WI38 (cell line): ENCODE data around the gene COCH.
"Not testable (repeated sequence)": the region's sequence is repeated elsewhere in the genome, so short reads cannot be mapped to it uniquely, and the experiment has no call there.

ENCODE experiments used
- H3K4me3 ChIP-seq: 2 replicates; pipeline ENCODE4 v1.5.1; 2011; ENCODE audit warnings: low read depth, mild to moderate bottlenecking, control low read depth, low read length
- TF ChIP-seq, protein P1 (sequence below): IDR thresholded peaks from 2 replicates; pipeline ENCODE4 v1.5.1; 2012; ENCODE audit warnings: low read depth, mild to moderate bottlenecking, control low read depth, low read length

Gene COCH

DNA sequence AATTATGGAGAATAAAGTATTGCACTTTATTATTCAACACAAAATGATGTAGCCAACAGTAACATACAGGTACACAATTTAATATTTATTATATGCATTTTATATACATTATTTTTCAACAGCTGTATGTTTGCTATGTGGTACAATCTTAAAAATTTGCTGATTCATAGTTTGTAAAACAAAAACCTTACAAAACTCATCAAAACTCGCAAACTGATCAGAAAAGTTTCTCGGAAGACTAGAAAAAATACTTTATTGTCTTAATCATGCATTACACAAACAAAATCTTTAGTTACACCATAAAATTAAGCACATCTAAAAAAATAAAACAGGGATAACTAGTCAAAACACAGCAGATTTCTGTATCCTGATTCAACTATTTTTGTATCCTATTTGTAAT, 19.5 kb downstream of the COCH start:
- TF ChIP-seq, protein P1, sequence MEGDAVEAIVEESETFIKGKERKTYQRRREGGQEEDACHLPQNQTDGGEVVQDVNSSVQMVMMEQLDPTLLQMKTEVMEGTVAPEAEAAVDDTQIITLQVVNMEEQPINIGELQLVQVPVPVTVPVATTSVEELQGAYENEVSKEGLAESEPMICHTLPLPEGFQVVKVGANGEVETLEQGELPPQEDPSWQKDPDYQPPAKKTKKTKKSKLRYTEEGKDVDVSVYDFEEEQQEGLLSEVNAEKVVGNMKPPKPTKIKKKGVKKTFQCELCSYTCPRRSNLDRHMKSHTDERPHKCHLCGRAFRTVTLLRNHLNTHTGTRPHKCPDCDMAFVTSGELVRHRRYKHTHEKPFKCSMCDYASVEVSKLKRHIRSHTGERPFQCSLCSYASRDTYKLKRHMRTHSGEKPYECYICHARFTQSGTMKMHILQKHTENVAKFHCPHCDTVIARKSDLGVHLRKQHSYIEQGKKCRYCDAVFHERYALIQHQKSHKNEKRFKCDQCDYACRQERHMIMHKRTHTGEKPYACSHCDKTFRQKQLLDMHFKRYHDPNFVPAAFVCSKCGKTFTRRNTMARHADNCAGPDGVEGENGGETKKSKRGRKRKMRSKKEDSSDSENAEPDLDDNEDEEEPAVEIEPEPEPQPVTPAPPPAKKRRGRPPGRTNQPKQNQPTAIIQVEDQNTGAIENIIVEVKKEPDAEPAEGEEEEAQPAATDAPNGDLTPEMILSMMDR: no peak
- no peak overlapping the region for H3K4me3 ChIP-seq

DNA sequence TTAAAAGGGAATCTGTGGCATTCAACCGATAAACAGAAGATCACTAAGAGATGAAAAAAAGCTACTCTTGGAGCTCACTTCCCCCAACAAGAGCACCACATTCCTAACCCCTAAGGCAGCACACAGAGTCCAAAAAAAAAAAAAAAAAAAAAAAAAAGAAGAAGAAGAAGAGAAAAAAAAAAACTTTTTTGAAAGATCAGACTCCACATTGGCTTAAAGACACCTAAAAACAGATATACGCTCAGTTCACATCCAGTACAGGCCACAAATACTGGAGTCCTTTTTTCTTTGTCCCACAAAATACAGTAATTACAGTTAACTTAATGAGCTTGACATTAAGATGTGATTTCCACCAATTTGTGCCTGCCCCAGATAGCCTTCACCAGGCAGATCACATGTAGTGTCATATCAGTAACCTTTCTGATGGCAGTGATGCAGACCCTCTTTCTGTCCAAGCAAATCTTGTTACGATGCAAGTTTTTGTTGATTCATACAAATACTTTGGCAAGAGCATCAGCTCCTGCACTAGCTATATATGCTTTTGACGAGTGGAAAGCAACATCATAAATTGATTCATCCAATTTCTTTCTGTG, 20.7 kb downstream of the COCH start:
- no peak overlapping the region for H3K4me3 ChIP-seq
- TF ChIP-seq, protein P1: no peak

DNA sequence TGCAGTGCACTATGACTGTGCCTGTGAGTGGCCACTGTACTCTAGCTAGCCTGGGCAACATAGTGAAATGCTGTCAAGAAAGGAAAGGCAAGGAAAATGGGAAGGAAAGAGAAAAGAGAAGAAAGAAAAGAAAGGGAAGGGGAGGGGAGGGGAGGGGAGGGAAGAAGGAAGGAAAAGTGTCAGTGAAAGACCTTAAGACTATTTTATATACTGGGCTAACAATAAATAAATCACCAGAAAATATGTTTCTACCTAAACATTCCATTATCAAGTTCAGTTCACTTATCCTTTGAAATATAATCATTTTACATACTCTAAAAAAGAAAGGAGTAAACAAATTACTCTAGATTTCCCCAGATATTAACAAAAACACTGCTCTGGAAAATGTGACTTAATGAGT, 22.1 kb downstream of the COCH start:
- no peak overlapping the region for H3K4me3 ChIP-seq
- TF ChIP-seq, protein P1: no peak

DNA sequence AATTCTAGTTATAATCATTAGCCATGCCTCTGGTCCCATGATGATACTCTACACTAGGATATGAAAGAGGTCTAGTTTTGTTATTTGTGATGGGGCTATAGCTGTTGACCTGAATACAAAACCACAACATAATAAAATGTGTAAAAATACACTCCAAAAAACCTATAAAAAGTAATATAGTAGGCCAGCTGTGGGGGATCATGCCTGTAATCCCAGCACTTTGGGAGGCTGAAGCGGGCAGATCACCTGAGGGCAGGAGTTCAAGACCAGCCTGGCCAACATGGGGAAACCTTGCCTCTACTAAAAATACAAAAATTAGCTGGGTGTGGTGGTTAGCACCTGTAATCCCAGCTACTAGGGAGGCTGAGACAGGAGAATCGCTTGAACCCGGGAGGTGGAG, 22.8 kb downstream of the COCH start:
- not testable (repeated sequence) for H3K4me3 ChIP-seq

DNA sequence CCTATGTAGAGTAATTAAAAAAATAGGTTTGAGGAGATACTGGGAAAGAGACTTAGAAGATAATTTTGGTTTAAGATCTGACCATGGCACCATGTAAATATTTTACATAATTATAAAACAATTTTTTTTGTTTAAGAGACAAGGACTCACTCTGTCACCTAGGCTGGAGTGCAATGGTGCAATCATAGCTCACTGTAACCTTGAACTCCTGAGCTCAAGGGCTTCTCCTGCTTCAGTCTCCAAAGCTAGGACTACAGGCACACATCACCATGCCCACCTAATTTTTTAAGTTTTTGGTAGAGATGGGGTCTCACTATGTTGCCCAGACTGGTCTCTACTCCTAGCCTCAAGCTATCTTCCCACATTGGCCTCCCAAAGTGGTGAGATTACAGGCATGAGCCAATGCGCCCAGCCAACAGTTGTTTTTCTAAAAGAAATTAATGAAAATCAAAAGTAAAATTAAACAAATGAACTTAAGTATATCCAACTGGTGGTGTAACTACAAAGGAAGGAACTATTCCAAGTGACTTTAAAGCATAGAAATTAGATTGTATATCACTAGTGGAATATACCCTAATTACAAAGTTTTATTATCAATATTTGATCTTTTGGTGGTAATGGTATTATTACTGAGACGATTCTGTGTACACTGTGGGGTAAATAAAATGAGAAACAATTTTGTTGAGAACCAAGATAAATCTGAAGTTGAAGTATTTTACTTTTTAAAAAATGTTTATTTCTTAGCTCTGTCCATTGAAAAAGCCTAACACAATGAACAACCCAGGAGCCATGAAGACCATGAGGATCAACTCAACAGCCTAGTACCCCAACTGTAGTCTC, 29.1 kb downstream of the COCH start:
- H3K4me3 ChIP-seq: no peak overlapping the region
- TF ChIP-seq, protein P1: no peak

DNA sequence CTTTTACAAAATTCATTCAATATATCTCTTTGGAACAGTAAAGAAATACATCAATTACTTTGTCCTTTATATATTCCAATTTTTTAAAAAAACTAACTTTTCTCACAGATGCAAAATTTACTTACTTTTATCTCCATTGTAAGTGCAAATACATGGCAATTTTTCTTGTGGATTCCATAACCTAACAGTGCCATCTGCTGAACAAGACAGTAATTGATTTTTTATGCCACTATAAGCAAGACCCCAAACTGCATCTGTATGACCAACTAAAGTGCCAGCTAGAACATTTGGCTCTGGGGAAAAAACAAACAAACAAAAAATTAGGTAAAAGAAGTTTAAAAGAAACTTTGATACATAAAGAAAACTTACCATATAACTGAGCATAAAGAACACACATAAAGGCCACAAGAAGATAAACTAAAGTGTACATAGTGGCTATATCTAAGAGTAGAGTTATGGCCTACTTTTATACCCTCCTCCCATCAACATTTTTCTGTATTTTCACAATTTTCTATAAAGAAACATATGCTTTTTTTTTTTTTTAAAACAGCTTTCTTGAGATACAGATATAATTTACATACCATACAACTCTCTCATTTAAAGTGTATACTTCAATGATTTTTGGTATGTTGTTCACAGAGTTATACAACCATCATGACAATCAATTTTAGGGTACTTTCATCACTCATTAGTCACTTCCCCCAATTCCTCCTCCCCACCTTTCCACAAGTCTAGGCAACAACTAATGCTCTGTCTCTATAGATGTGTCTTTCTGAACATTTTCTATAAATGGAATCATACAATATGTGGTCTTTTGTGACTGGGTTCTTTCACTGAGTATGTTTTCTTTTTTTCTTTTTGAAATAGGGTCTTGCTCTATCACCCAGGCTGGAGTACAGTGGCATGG, 32.6 kb downstream of the COCH start:
- H3K4me3 ChIP-seq: no peak overlapping the region
- TF ChIP-seq, protein P1: no peak

DNA sequence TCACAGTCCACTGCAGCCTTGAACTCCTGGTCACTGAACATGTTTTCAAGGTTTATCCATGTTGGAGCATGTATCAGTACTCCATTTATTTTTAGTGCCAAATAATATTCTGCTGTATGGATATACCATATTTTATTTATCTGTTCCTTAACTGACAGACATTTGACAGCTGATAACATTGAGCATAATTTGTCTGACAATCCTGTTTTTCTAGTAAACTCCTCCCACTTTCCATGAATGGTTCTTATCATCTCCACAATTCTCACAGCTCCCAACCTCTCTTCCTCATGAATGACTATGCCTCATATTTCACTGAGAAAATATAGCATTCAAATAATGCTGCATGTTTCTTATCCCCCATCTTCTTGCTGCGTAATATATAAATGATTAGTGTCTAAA, 33.3 kb downstream of the COCH start:
- TF ChIP-seq, protein P1: no peak
- no peak overlapping the region for H3K4me3 ChIP-seq
